ENCODE data around the gene DCTN1.

DNA sequence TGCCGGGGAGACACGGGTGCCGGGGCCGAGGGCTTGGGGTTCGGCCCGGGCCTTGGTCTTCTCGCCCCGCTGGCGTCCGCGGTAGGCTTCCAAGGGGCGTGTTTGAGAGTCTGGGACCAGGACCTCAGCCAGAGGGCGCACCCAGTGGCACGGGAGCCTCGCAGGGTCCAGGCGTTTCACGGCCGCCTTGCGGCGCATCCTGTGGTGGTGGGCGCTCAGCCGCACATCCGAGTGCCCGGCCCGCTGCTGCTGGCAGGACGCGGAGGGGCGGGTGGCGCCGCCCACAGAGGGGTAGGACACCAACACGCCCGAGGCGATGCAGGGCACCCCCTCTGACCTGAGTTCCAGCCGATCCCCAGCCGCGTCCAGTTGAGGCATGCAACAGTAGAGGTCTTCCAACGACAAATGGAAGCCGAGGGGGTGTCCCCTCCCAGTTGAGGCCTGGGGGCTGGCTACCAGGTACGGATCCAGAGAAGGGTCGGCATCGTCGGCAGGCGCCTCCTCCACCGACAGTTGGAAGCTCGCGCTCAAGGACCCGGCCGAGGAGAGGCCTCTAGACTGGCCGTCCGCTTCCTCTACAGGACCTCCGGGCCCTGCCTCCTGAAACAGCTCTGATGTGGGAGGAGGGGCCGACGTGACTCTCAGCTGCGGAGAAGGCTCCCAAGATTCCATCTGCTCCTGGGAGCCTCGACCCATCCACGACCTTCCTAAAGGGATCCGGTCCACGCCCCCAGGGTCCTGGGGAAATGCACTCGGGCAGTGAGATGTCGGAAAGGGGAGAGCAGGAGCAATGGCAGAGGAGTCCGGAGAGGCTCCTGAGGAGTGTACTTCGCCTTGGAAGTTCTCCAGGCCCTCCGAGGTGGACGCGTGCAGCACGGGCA lies 35.0 kb upstream of the DCTN1 start:
- TF ChIP-seq, protein P1, sequence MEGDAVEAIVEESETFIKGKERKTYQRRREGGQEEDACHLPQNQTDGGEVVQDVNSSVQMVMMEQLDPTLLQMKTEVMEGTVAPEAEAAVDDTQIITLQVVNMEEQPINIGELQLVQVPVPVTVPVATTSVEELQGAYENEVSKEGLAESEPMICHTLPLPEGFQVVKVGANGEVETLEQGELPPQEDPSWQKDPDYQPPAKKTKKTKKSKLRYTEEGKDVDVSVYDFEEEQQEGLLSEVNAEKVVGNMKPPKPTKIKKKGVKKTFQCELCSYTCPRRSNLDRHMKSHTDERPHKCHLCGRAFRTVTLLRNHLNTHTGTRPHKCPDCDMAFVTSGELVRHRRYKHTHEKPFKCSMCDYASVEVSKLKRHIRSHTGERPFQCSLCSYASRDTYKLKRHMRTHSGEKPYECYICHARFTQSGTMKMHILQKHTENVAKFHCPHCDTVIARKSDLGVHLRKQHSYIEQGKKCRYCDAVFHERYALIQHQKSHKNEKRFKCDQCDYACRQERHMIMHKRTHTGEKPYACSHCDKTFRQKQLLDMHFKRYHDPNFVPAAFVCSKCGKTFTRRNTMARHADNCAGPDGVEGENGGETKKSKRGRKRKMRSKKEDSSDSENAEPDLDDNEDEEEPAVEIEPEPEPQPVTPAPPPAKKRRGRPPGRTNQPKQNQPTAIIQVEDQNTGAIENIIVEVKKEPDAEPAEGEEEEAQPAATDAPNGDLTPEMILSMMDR (IDR thresholded peaks at IDR 0.05): peak in 5 of 6 experiments; percentile 20 to 40 (median 36)
- TF ChIP-seq POLR2A (IDR thresholded peaks at IDR 0.05): no peak
- TF ChIP-seq EP300 (IDR thresholded peaks at IDR 0.05): no peak
- TF ChIP-seq POLR2AphosphoS5 (IDR thresholded peaks at IDR 0.05): peak in 1 of 2 donors; percentile 6
